Esophagus muscularis mucosa (tissue), 4 donors: ENCODE data around the gene SMIM45.

Experiments used
- DNase-seq: peaks from one replicate; pipeline ENCODE4 v3.0.0-alpha.2; 2017; ENCODE audit errors: extremely low spot score
- H3K27ac ChIP-seq, 4 donors: fragments of 200-600 bp; sonication (generic); replicated peaks in 1 of 4; 1 replicate in 3 of 4; 2 replicates in 1 of 4; pipeline ENCODE4 v1.5.1; 2016 to 2019; ENCODE audit warnings: mild to moderate bottlenecking in 1 of 4
- H3K27me3 ChIP-seq, 4 donors: fragments of 200-600 bp; sonication (generic); one replicate each; pipeline versions ENCODE4 v1.5.1 to v1.6.0; 2016 to 2019
- H3K36me3 ChIP-seq, 4 donors: fragments of 200-600 bp; sonication (generic); one replicate each; pipeline ENCODE4 v1.5.1; 2016 to 2019
- H3K4me1 ChIP-seq, 4 donors: fragments of 200-600 bp; sonication (generic); one replicate each; pipeline ENCODE4 v1.5.1; 2016 to 2019
- H3K4me3 ChIP-seq, 4 donors: fragments of 200-600 bp; sonication (generic); 1 replicate in 2 of 4; 2 replicates in 2 of 4; pipeline ENCODE4 v1.5.1; 2016 to 2019; ENCODE audit warnings: mild to moderate bottlenecking in 4 of 4, moderate library complexity in 1 of 4
- H3K9me3 ChIP-seq, 4 donors: fragments of 200-600 bp; sonication (generic); 1 replicate in 3 of 4; 2 replicates in 1 of 4; pipeline ENCODE4 v1.5.1; 2016 to 2019
- EP300 ChIP-seq: sonication (generic); formaldehyde crosslinking; IDR thresholded peaks from one replicate; pipeline ENCODE4 v1.6.1; 2017; ENCODE audit warnings: antibody characterized with exemption
- POLR2A ChIP-seq: fragments of 450-650 bp; IDR thresholded peaks from one replicate; pipeline ENCODE4 v1.6.1; 2017; ENCODE audit warnings: antibody characterized with exemption, moderate library complexity, mild to moderate bottlenecking, low read depth
- POLR2AphosphoS5 ChIP-seq, 2 donors: sonication (generic); formaldehyde crosslinking; IDR thresholded peaks; one replicate each; pipeline ENCODE4 v1.6.1; 2017; ENCODE audit warnings: antibody characterized with exemption in 2 of 2
- WGBS: methylation state at CpG from one replicate; pipeline ENCODE4 v1.1.5; 2018; 5-methylcytosine and 5-hydroxymethylcytosine counted together
- intact Hi-C: fragments of 100-400 bp; cut with DNase I; formaldehyde crosslinking; loops from one replicate; pipeline ENCODE4 v1.15.1; 2023
- TF ChIP-seq, protein P1 (sequence below), 3 experiments: fragments of 200-600 bp in 2 of 3; fragments of 450-650 bp in 1 of 3; sonication (generic) in 2 of 3; IDR thresholded peaks; one replicate each; pipeline ENCODE4 v1.5.1; 2017 to 2019; ENCODE audit warnings: antibody characterized with exemption in 3 of 3, mild to moderate bottlenecking in 2 of 3, moderate library complexity in 1 of 3

SMIM45 gene

DNA sequence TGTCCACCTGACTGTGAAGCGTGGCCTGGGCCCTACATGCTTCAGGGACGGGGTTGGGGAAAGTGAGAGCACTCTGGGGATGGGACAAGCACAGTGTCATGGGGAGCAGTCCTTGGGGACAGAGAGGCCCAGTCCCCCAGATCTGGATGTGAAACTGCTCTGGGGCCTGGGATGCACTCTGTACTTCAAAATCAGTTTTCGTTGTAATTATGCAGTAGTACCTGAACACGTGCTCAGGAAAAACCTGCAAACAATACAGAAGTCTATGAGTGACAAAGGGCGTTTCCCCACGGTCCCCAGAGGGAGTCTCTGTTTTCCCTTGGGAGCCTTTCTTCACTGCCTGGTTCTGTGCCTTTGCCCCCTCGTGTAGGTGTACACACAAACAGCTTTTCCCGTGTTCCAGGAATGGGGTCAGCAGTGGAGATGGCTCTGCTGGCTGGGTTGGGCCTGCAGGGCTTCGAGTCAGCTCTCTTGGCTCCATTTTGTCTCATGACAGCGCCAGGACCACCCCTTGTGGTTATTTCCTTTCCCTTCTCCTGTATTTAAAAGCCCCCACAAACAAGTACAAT, 20.2 kb upstream of the SMIM45 start:
- no peak for TF ChIP-seq EP300
- TF ChIP-seq POLR2AphosphoS5 (IDR thresholded peaks at IDR 0.05) = no peak
- no peak for TF ChIP-seq POLR2A
- intact Hi-C loops = no loop called here
- no peak overlapping the region for H3K27ac ChIP-seq
- WGBS = 78% methylated on average over 10 of the region's 10 CpGs
- H3K4me1 ChIP-seq = peaks cover 1 to 4% (median 2%) of the 10 kb centered on the region in 4 donors
- H3K4me3 ChIP-seq = no peak overlapping the region
- no peak for DNase-seq
- no peaks in the 10 kb centered on the region for H3K9me3 ChIP-seq
- H3K36me3 ChIP-seq = no peaks in the 10 kb centered on the region
- H3K27me3 ChIP-seq = peaks cover under 1 to 7% (median 2%) of the 10 kb centered on the region in 4 donors

DNA sequence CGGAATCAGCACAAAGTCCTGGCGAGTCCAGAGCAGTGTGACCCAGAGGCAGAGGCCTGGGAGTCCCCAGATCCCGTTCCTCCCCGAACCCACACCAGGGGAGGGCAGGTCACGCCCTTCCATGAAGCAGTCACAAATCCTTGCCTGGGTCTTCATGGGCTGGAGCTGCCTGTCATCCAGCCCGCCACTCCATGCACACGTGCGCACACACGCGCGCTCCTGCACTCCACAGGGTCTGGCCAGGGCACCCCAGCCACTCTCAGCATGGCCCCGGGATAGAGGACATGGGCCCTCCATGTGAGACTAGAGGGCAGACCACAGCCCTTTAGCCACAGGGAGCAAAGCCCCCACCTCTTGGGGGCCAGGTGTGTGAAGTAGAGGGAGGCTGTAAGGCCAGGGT, 19.6 kb upstream of the SMIM45 start:
- Histone ChIP-seq H3K36me3 (no peaks in the 10 kb centered on the region), H3K9me3 (no peaks in the 10 kb centered on the region), H3K27ac (no peak overlapping the region), H3K4me1 (peaks cover 0 to 4% (median 0%) of the 10 kb centered on the region in 4 donors), H3K4me3 (no peak overlapping the region), H3K27me3 (peaks cover 0 to 1% (median 0%) of the 10 kb centered on the region in 4 donors)
- no peak for DNase-seq
- intact Hi-C loops = no loop called here
- 93% methylated on average over 3 of the region's 12 CpGs for whole genome bisulfite sequencing
- TF ChIP-seq POLR2A (no peak), POLR2AphosphoS5 (IDR thresholded peaks at IDR 0.05) (no peak), EP300 (no peak)
- TF ChIP-seq, protein P1, sequence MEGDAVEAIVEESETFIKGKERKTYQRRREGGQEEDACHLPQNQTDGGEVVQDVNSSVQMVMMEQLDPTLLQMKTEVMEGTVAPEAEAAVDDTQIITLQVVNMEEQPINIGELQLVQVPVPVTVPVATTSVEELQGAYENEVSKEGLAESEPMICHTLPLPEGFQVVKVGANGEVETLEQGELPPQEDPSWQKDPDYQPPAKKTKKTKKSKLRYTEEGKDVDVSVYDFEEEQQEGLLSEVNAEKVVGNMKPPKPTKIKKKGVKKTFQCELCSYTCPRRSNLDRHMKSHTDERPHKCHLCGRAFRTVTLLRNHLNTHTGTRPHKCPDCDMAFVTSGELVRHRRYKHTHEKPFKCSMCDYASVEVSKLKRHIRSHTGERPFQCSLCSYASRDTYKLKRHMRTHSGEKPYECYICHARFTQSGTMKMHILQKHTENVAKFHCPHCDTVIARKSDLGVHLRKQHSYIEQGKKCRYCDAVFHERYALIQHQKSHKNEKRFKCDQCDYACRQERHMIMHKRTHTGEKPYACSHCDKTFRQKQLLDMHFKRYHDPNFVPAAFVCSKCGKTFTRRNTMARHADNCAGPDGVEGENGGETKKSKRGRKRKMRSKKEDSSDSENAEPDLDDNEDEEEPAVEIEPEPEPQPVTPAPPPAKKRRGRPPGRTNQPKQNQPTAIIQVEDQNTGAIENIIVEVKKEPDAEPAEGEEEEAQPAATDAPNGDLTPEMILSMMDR (IDR thresholded peaks at IDR 0.05) = no peak

DNA sequence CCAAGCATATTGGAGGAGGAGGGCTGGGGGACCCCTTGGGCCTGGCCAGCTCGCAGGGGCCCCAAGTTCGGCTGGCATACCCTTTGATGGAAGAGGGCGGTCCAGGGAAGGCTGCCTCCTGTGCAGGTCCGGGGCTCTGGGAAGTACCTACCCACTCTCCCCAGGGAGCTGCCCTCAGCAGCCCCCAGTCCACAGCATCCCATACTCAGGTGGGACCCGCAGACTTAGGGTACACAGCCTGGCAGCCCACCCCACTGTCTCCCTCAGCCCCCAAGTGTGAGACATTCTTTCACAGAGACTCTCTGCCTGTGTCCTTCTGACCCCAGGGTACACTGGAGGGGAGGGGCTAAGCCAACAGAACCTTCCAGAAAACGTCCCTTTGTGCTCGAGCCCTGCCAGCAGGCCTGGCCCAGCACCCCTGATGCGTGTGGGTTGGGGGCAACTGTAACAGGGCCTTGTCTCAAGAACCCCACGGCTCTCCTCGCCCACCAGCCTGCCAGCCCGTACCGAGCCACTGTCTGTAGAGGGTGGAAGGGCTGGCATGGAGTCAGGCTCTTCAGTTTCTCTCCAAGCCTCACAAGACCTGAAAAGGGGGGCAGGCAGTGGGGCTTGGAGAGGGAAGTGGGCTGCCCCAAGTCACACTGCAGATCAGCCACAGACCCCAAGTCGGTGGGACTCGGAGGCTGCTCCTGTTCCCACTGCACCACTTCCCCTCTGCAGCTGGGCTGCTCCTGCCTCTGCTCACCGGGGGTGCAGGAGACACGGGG, 18.4 kb upstream of the SMIM45 start:
- no peak for TF ChIP-seq POLR2A
- no peak for TF ChIP-seq EP300
- TF ChIP-seq, protein P1 (IDR thresholded peaks at IDR 0.05) = no peak
- TF ChIP-seq POLR2AphosphoS5 (IDR thresholded peaks at IDR 0.05) = no peak
- H3K4me1 ChIP-seq = peaks cover 3 to 5% (median 3%) of the 10 kb centered on the region in 4 donors
- H3K36me3 ChIP-seq = no peaks in the 10 kb centered on the region
- DNase-seq = no peak
- H3K27me3 ChIP-seq = no peaks in the 10 kb centered on the region
- WGBS = 90% methylated on average over 9 of the region's 16 CpGs
- H3K4me3 ChIP-seq = no peak overlapping the region
- intact Hi-C loops = no loop called here
- H3K9me3 ChIP-seq = no peaks in the 10 kb centered on the region
- no peak overlapping the region for H3K27ac ChIP-seq

DNA sequence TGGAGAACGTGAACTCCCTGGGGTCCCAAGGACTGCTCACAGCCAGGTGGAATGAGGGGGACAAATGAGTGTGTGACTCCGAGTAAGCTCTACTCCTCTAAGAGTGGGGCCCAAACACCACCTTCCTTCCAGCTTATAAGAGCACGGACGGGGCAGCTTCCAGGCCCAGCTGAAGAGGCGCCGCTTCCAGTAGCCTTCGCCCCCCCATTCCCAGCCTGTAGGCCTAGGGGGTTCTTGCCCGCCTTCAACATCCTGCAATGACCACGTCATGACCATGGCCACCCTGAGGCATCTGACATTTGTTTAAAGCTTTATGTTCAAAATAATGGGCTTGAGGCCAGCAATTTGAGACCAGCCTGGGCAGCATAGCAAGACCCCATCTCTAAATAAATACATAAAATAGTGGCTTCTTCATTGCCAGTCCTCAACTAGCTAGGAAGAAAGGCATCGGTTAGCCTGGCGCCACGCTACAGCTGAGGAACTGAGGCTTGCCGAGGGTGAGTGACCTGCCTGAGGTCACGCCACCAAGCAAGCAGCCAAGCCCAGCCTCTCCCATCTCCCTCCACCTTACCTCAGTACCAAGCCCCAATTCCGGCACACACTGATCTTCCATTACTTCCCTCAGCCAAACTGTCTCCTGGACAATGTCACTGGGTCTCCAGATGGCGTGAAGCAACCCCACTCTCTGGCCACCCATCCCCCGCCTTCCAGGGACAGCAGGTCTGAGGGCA, 17.5 kb upstream of the SMIM45 start:
- no peak overlapping the region for H3K27ac ChIP-seq
- TF ChIP-seq EP300 (no peak), POLR2A (no peak), POLR2AphosphoS5 (IDR thresholded peaks at IDR 0.05) (no peak)
- TF ChIP-seq, protein P1 (IDR thresholded peaks at IDR 0.05) = no peak

DNA sequence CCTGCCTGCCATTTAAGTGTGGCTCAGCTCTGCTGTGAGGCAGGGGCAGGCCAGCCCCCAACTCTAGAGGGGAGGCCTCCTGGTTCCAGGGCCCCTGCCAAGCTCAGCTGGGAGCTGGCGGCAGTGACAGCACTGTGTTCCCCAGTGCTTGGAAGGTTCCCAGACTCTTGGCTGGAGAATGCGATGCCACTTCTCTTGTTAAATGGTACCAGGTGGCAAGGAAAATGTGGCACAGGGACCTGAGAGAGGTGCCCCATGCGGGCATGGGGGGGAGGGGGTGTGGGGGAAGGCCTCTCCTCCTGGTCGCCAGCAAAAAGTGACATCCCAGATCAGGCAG, 17.0 kb upstream of the SMIM45 start:
- Histone ChIP-seq H3K27ac (no peak overlapping the region), H3K4me3 (no peak overlapping the region), H3K4me1 (peaks cover 12 to 15% (median 13%) of the 10 kb centered on the region in 4 donors), H3K27me3 (no peaks in the 10 kb centered on the region), H3K36me3 (no peaks in the 10 kb centered on the region), H3K9me3 (no peaks in the 10 kb centered on the region)
- 90% methylated on average over 3 of the region's 4 CpGs for WGBS
- no peak for TF ChIP-seq EP300
- TF ChIP-seq POLR2AphosphoS5 (IDR thresholded peaks at IDR 0.05) = no peak
- TF ChIP-seq, protein P1 (IDR thresholded peaks at IDR 0.05) = no peak
- no peak for TF ChIP-seq POLR2A
- no peak for DNase-seq
- intact Hi-C loops = no loop called here

More for the DNA sequence above, 17.5 kb upstream of the SMIM45 start:
- H3K36me3 ChIP-seq = no peaks in the 10 kb centered on the region
- H3K4me3 ChIP-seq = no peak overlapping the region
- peaks cover 11 to 14% (median 12%) of the 10 kb centered on the region in 4 donors for H3K4me1 ChIP-seq
- no peaks in the 10 kb centered on the region for H3K27me3 ChIP-seq
- intact Hi-C loops = no loop called here
- no peak for DNase-seq
- H3K9me3 ChIP-seq = no peaks in the 10 kb centered on the region
- 94% methylated on average over 11 of the region's 17 CpGs for WGBS
